Liver (tissue), 9 donors: ENCODE results near the gene C10orf62. TPM values are rescaled to one million over a fixed set of nuclear protein-coding genes. Genes with fewer than 3 reads are reported as not detected.

ENCODE experiments used
- DNase-seq: peaks from one replicate; pipeline ENCODE4 v3.0.0-alpha.2; 2017; ENCODE audit warnings: low spot score
- H3K27ac ChIP-seq, 2 donors: one replicate each; pipeline ENCODE4 v1.7.0; 2013; ENCODE audit warnings: inconsistent platforms in 2 of 2, low read length in 2 of 2, control low read depth in 1 of 2, low read depth in 1 of 2, mild to moderate bottlenecking in 1 of 2
- H3K27me3 ChIP-seq, 4 donors: one replicate each; pipeline versions ENCODE4 v1.6.1 to v1.7.0; 2013; ENCODE audit warnings: low read length in 3 of 4, inconsistent platforms in 1 of 4, mild to moderate bottlenecking in 1 of 4, moderate library complexity in 1 of 4; ENCODE audit not compliant: control insufficient read depth in 4 of 4, insufficient read depth in 4 of 4
- H3K36me3 ChIP-seq, 4 donors: one replicate each; pipeline versions ENCODE4 v1.6.1 to v1.7.0; 2013; ENCODE audit warnings: low read length in 3 of 4, mild to moderate bottlenecking in 3 of 4, low read depth in 1 of 4, moderate library complexity in 1 of 4; ENCODE audit not compliant: control insufficient read depth in 4 of 4, insufficient read depth in 3 of 4
- H3K4me1 ChIP-seq, 4 donors: one replicate each; pipeline versions ENCODE4 v1.6.1 to v1.7.0; 2013; ENCODE audit warnings: low read length in 3 of 4, mild to moderate bottlenecking in 3 of 4, moderate library complexity in 1 of 4; ENCODE audit not compliant: control insufficient read depth in 4 of 4, insufficient read depth in 4 of 4
- H3K4me3 ChIP-seq, 3 donors: one replicate each; pipeline versions ENCODE4 v1.6.1 to v1.7.0; 2013; ENCODE audit warnings: low read length in 3 of 3, control low read depth in 1 of 3, low read depth in 1 of 3, mild to moderate bottlenecking in 1 of 3
- H3K9ac ChIP-seq, 2 donors: one replicate each; pipeline ENCODE4 v1.7.0; 2013; ENCODE audit warnings: low read length in 2 of 2, mild to moderate bottlenecking in 2 of 2, moderate library complexity in 2 of 2, control low read depth in 1 of 2, low read depth in 1 of 2
- H3K9me3 ChIP-seq, 4 donors: one replicate each; pipeline versions ENCODE4 v1.6.1 to v1.7.0; 2013; ENCODE audit warnings: low read length in 3 of 4; ENCODE audit not compliant: control insufficient read depth in 4 of 4
- ATF3 ChIP-seq: IDR thresholded peaks from 2 replicates; pipeline ENCODE4 v1.6.1; 2016; ENCODE audit warnings: antibody characterized with exemption
- CTCF ChIP-seq: fragments of 150-350 bp; IDR thresholded peaks from 2 replicates; pipeline ENCODE4 v1.5.1; 2017; ENCODE audit warnings: improper control_type of control experiment, low read depth, low read length; ENCODE audit not compliant: missing input control
- EGR1 ChIP-seq, 2 donors: IDR thresholded peaks; 2 replicates each; pipeline ENCODE4 v1.6.1; 2016 to 2018; ENCODE audit warnings: antibody characterized with exemption in 2 of 2, low read depth in 2 of 2
- FOXA1 ChIP-seq: IDR thresholded peaks from 2 replicates; pipeline ENCODE4 v1.6.1; 2016; ENCODE audit warnings: antibody characterized with exemption
- FOXA2 ChIP-seq: IDR thresholded peaks from 2 replicates; pipeline ENCODE4 v1.6.1; 2016; ENCODE audit warnings: antibody characterized with exemption
- GABPA ChIP-seq, 2 donors: IDR thresholded peaks in 1 of 2; conservative IDR thresholded peaks in 1 of 2; 2 replicates each; pipeline ENCODE4 v1.6.1; 2016; ENCODE audit warnings: antibody characterized with exemption in 2 of 2, mild to moderate bottlenecking in 1 of 2, moderate library complexity in 1 of 2
- HNF4A ChIP-seq, 2 donors: conservative IDR thresholded peaks; 2 replicates each; pipeline ENCODE4 v1.6.1; 2016; ENCODE audit warnings: antibody characterized with exemption in 2 of 2, mild to moderate bottlenecking in 2 of 2
- HNF4G ChIP-seq: IDR thresholded peaks from 2 replicates; pipeline ENCODE4 v1.6.1; 2016; ENCODE audit warnings: antibody characterized with exemption
- JUND ChIP-seq, 2 donors: IDR thresholded peaks; 2 replicates each; pipeline ENCODE4 v1.6.1; 2016; ENCODE audit warnings: antibody characterized with exemption in 2 of 2
- MAX ChIP-seq: IDR thresholded peaks from 2 replicates; pipeline ENCODE4 v1.6.1; 2016; ENCODE audit warnings: antibody characterized with exemption
- NR2F2 ChIP-seq: IDR thresholded peaks from 2 replicates; pipeline ENCODE4 v1.6.1; 2016; ENCODE audit warnings: antibody characterized with exemption
- RAD21 ChIP-seq, 2 donors: IDR thresholded peaks; 2 replicates each; pipeline ENCODE4 v1.6.1; 2016; ENCODE audit warnings: antibody characterized with exemption in 2 of 2, mild to moderate bottlenecking in 2 of 2
- REST ChIP-seq: IDR thresholded peaks from 2 replicates; pipeline ENCODE4 v1.6.1; 2016; ENCODE audit warnings: antibody characterized with exemption, mild to moderate bottlenecking
- RXRA ChIP-seq, 2 donors: IDR thresholded peaks; 2 replicates each; pipeline ENCODE4 v1.6.1; 2017 to 2018; ENCODE audit warnings: antibody characterized with exemption in 2 of 2, mild to moderate bottlenecking in 1 of 2
- SP1 ChIP-seq: IDR thresholded peaks from 2 replicates; pipeline ENCODE4 v1.6.1; 2018; ENCODE audit warnings: antibody characterized with exemption, mild to moderate bottlenecking
- TAF1 ChIP-seq: conservative IDR thresholded peaks from 2 replicates; pipeline ENCODE4 v1.6.1; 2016; ENCODE audit warnings: antibody characterized with exemption, mild to moderate bottlenecking
- YY1 ChIP-seq: IDR thresholded peaks from 2 replicates; pipeline ENCODE4 v1.6.1; 2016; ENCODE audit warnings: antibody characterized with exemption, mild to moderate bottlenecking
- ZBTB33 ChIP-seq: IDR thresholded peaks from 2 replicates; pipeline ENCODE4 v1.6.1; 2016; ENCODE audit warnings: antibody characterized with exemption
- WGBS: extraction: QIAGEN DNeasy Blood & Tissue Kit; methylation state at CpG from one replicate; pipeline ENCODE4 v1.1.7; 2013; 5-methylcytosine and 5-hydroxymethylcytosine counted together
- polyA plus RNA-seq, 2 donors: library from polyadenylated mRNA; stranded (reverse) in 1 of 2; unstranded in 1 of 2; fragments of 200-250 nt in 1 of 2; fragments of >200 nt in 1 of 2; fragmentation: Nextera tagmentation in 1 of 2; extraction: Ambion mirVana in 1 of 2; gene quantifications; one replicate each; pipeline versions ENCODE4 v1.2.1 to v1.2.3, GENCODE V29; 2013 to 2015
- total RNA-seq, 2 donors: library from RNA; depleted of rRNA; stranded (reverse); fragments of >200 nt; gene quantifications; one replicate each; pipeline ENCODE4 v1.2.3, GENCODE V29; 2014
- donor health status: healthy.
- donor health status: healthy.
- donor health status: healthy.
- donor health status: healthy.
- donor health status: healthy.

The C10orf62 gene
- total and polyA plus RNA-seq, 4 donors, result 0.16 to 3.0 (median 0.41) TPM

- DNase-seq, result no peak
- Histone ChIP-seq H3K9me3 (no peaks in the 10 kb centered on the region), H3K27ac (no peak overlapping the region), H3K9ac (no peak overlapping the region), H3K4me1 (peaks cover 0 to 2% (median 0%) of the 10 kb centered on the region in 4 donors), H3K27me3 (no peaks in the 10 kb centered on the region), H3K4me3 (no peak overlapping the region), H3K36me3 (peaks cover 0 to 2% (median 0%) of the 10 kb centered on the region in 4 donors)
- 94% methylated on average over 14 of the region's 14 CpGs for WGBS
- TF ChIP-seq HNF4A (conservative IDR thresholded peaks at IDR 0.05) (no peak), MAX (no peak), NR2F2 (no peak), RAD21 (IDR thresholded peaks at IDR 0.05) (no peak), GABPA (IDR thresholded peaks at IDR 0.05 in 1 of 2, conservative IDR thresholded peaks at IDR 0.05 in 1 of 2) (no peak), FOXA2 (no peak), SP1 (no peak), ATF3 (no peak), REST (no peak), CTCF (no peak), HNF4G (no peak), RXRA (IDR thresholded peaks at IDR 0.05) (no peak), YY1 (no peak), ZBTB33 (no peak), TAF1 (no peak), EGR1 (IDR thresholded peaks at IDR 0.05; ENCODE audit: low read depth in 2 of 2) (no peak), JUND (IDR thresholded peaks at IDR 0.05) (no peak), FOXA1 (no peak)
Measured at GRCh38 chr10:97540669-97541500, 48.6 kb upstream of the C10orf62 start.
